GM03348 (cell line): Measurements from ENCODE around the gene SCAPER.
"Not testable (repeated sequence)": the region's sequence is repeated elsewhere in the genome, so short reads cannot be mapped to it uniquely, and the experiment has no call there.

ENCODE experiments used
- DNase-seq: peaks from one replicate; pipeline ENCODE4 v3.0.0; 2012; ENCODE audit warnings: low spot score

SCAPER gene

DNA sequence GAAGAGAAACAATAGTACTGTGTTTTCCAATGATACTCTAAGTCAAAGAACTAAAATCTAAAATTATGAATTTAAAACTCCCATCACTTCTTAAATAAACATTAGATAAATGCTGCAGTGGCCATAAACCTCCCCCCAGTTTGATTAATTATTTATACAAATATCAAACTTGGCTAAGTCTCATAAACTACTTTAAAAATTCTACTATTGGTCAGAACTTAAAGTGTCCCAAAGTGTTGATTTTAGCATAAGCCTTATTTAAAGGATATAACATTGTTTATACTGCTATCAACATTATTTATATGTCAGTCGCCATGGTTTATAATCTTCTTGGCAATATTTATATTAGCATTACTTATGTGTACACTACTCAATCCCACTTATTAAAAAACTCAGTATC is 132.4 kb downstream of the SCAPER start:
- no peak for DNase-seq

DNA sequence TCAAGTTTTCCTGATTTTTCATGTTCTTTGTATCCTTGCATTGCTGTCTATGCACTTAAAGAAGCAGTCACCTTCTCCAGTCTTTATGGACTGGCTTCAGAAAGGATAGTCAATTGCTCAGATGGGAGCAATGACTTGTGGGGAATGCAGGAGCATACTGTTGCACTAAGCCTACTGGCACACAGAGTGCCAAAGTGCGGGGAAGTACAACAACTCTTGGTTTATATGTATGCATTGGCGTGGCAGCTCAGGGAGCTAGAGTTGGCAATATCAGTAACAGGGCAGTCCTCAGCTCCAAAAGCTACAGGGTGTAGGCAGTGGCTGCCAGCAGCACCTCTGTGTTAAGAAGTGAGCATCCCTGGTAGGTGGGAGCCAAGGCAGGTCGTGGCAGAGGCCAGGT is 141.1 kb downstream of the SCAPER start:
- DNase-seq, result no peak

DNA sequence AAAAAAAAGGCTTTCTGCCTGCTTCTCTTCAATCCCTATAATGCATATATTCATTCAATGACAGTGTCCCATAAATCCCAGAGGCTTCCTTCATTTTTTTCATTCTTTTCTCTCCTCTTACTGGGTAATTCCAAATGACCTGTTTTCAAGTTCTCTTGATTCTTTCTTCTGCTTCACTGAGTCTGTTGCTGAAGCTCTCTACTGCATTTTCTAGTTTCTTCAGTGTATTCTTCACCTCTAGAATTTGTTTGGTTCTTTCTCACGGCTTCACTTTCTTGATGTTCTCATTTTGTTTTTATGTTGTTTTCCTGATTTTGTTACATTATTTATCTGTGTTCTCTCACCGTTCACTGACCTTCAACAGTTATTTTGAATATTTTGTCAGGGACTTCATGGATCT is 141.6 kb downstream of the SCAPER start:
- DNase-seq, result no peak

DNA sequence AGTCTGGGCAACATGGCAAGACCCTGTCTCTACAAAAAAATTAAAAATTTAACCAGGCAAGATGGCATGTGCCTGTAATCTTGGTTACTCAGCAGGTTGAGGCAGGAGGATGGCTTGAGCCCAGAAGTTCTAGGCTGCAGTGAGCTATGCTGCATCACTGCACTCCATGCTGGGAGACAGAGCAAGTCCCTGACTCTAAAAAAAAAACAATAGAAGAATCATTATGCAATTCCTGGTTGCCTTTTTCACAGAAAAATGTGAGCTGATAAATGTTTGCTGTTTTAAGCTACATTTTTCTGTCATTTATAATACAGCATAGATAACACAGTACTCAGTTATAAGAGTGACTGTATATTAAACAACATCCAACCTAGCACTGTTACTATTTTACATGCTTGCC is 148.8 kb downstream of the SCAPER start:
- no peak for DNase-seq

DNA sequence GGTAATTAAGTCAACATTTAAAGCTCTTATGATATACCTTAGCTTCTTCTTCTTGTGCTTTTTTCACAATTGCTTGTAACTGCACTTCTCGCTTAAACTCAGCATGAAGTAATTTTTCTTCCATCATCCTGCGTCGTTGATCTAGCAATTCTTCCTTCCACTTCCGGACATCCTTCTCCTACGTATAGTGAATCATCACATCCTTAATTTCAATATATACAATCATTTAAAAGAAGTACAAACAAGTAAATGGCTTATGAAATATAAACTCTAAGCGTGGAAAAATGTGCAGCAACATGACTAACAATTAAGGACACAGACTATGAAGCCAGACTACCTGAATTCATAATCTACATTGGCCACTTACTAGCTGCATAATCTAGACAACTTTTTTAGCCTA is 151.4 kb downstream of the SCAPER start:
- no peak for DNase-seq

DNA sequence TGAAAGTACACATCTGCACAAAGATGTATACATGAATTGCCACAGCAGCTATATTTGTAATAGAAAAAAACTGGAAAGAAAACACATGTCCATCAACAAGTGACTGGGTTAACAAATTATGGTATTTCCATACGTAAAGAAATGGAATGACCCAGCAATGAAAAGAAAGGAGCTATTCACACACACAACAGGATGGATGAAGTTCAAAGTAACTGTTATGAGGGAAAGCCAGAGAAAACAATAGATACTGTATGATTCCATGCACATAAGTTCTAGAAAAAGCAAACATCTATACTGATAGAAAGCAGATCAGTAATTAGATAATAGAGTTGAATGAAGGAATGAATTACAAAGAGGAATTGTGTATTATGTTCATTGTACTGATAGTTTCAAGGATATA is 152.0 kb downstream of the SCAPER start:
- DNase-seq, result no peak

DNA sequence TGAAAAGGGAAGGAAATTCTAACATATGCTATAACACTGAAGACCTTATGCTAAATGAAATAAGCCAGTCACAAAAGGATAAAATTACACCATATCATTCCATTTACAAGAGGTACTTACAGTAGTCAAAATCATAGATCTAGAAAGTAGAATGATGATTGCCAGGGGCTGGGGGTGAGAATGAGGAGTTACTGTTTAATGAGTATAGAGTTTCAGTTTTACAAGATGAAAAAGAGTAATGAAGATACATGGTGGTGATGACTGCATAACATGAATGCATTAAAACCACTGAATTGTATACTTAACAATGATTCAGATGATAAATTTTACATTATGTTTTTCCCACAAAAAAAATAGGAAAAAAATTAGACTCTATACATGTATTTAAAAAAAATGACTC is 152.6 kb downstream of the SCAPER start:
- no peak for DNase-seq

DNA sequence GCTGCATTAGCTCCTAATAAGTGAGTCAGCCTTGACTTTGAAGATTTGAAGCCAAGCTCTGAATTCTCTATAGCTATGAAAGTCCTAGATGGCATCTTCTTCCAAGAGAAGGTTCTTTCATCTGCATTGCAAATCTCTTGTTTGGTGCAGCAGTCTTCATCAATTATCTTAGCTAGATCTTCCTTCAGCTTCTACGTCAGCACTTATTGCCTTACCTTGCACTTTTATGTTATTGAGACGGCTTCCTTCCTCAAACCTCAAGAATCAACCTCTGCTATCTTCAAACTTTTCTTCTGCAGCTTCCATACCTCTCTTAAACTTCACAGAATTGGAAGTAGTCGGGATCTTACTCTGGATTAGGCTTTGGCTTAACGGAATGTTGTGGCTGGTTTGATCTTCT is 167.6 kb downstream of the SCAPER start:
- no peak for DNase-seq

DNA sequence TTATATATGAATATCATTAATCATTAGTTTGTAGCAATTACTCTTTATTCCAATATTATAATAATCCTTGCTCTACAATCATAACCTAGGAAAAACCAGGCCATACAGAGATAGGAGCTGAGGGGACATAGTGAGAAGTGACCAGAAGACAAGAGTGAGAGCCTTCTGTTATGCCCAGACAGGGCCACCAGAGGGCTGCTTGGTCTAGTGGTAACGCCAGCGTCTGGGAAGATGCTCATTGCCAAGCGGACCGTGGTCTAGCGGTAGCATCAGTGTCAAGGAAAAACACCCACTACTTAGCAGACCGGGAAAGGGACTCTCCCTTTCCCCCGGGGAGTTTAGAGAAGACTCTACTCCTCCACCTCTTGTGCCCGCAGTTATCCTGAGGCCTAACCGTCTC is 172.8 kb downstream of the SCAPER start:
- DNase-seq, result not testable (repeated sequence)

DNA sequence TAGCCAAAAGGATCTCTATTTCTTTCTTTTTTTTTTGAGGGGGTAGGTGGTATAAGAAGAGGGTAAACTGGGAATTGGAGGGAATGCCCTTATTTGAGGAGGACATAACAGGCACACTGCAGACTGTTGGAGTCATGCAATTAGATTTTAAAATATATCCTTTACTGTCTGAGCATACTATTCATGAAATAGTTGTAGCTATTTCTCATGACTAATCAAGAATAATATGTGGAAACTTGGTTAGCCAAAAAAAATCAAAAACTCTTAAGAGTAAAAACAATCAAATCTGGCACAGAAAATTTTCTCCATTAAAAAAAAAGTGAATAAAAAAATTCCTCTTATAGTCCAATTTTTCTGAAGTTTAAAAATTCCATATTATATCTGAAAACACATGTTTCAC is 174.9 kb downstream of the SCAPER start:
- DNase-seq, result peak; percentile 30

DNA sequence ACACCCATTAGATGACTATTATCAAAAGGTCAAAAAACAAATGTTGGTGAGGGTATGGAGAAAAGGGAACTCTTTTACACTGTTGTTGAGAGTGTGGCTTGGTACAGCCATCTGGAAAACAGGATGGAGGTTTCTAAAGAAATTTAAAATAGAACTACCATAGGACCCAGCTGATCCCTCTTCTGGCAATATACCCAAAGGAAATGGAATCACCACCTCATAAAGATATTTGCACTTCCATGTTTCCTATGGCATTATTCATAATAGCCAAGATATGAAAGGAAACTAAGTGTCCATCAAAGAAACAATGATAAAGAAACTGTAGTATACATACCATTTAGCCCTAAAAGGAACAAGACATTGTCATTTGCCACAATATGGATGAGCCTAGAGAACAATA is 186.3 kb downstream of the SCAPER start:
- no peak for DNase-seq

DNA sequence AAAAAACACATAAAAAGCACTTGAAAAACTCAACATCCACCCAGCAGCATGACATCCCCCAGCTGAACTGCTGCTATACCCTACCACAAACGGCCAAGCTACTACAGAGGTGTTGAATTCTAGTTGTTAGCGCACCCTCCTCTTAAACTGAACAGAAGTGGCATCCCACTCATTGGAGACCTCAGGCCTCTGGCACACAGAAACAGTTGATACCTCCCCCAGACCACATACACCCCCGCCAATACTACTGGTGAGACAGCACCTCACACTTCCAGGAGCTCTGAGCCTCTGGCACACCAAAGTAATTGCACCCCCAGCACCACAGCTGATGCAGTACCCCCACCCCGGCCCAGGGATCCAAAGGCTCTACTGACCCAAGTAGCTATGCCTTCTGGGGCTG is 190.2 kb downstream of the SCAPER start:
- no peak for DNase-seq

DNA sequence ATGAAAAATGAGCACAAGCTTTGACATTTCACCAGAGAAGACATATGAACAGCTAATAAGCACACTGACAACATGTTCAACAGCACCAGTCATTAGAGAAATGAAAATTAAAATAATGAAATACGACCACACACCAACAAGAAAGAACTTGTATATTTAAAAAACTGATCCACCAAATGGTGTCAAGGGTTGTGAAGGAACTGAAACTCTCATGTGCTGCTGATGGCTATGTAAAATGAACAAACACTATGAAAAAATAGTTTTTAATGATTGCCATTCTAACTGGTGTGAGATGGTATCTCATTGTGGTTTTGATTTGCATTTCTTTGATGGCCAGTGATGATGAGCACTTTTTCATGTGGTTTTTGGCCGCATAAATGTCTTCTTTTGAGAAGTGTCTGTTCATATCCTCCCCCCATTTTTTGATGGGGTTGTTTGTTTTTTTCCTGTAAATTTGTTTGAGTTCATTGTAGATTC is 193.8 kb downstream of the SCAPER start:
- DNase-seq, result no peak

DNA sequence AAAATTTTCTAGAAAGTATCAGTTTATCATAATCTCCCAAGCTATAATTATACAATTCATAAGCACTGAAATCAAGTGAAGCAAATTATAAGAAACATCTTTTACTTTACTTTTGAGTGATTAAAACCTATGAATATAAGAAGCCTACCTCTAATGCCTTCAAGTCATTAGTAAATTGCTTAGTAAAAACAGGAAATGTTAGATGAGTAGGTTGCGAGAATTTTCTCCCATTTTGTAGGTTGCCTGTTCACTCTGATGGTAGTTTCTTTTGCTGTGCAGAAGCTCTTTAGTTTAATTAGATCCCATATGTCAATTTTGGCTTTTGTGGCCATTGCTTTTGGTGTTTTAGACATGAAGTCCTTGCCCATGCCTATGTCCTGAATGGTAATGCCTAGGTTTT is 201.1 kb downstream of the SCAPER start:
- not testable (repeated sequence) for DNase-seq

DNA sequence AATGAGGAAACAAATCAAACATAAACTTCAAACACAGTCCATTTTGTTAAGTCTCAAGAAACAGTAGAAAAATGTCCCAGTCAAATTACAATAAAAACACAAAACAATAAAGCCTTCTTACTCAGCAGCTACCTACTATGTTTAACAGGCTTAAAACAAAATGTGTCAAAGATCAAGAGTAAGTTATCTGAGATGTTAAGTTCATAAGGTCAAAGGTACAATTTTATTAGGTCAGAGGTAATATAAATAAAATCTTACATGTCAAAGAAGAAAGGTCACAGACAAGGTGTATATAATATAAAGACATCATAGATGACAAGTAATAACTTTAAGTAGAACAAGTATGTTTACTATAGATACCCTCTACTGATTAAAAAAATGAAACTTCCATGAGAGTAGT is 208.3 kb downstream of the SCAPER start:
- no peak for DNase-seq

DNA sequence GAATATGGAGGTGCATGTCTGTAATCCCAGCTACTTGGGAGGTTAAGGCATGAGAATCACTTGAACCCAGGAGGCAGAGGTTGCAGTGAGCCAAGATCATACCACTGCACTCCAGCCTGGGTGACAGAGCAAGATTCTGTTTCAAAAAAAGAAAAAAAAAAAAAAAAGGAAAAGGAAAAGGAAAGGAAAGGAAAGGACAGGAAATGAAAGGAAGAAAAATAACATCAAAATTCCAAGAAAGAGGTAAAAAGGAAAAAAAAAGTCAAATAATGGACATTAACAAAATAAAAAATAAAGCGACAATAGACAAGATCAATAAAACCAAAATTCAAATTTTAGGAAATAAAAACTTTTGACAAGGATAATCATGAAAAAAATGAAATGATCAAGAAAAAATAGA is 212.6 kb downstream of the SCAPER start:
- not testable (repeated sequence) for DNase-seq

DNA sequence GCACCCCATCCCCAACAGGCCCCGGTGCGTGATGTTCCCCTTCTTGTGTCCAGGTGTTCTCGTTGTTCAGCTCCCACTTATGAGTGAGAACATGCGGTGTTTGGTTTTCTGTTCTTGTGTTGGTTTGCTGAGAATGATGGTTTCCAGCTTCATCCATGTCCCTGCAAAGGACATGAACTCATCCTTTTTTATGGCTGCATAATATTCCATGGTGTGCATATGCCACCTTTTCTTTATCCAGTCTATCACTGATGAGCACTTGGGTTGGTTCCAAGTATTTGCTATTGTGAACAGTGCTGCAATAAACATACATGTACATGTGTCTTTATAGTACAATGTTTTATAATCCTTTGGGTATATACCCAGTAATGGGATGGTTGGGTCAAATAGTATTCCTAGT is 217.5 kb downstream of the SCAPER start:
- not testable (repeated sequence) for DNase-seq

DNA sequence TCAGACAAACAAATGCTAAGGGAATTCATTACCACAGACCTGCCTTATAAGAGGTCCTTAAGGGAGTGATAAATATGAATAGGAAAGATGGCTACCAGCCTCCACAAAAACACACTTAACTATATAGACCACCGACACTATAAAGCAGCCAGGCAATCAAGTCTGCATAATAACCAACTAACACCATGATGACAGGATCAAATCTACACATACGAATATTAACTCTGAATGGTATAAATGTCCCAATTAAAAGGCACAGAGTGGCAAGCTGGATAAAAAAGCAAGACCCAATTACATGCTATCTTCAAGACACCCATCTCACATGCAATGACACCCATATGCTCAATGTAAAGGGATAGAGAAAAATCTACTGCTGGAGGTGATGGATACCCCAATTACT is 221.1 kb downstream of the SCAPER start:
- DNase-seq, result no peak

DNA sequence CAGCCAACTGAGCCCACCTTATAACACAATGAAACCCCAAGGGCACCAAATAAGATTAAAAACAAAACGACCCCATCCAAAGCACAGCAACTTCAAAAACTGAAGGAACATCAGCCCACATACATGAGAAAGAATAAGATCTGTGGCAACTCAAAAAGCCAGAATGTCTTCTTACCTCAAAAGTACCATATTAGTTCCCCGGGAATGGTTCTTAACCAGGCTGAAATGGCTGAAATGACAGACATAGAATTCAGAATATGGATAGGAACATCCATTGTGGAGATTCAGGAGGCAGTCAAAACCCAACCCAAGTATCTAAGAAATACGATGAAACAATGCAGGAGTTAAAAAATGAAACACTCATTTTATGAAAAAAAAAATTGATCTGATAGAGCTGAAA is 222.3 kb downstream of the SCAPER start:
- DNase-seq, result no peak

DNA sequence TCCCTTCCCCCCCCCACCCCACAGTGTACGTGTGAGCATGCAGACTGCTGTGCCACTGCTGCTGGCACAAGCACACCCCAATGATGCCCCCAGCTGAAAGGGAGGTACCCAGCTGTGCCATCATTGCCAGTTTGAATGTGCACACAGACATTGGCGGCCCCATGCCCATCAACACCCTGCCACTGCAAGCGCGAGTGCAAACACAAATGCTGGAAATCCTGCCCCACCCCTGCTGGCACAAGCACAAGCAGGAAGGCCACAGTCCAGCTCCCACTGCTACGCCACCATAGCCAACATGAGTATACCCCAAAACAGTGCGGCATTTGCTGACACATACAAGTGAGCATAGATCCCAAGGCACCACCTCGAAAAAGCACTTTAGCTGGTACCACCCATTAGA is 222.9 kb downstream of the SCAPER start:
- no peak for DNase-seq

DNA sequence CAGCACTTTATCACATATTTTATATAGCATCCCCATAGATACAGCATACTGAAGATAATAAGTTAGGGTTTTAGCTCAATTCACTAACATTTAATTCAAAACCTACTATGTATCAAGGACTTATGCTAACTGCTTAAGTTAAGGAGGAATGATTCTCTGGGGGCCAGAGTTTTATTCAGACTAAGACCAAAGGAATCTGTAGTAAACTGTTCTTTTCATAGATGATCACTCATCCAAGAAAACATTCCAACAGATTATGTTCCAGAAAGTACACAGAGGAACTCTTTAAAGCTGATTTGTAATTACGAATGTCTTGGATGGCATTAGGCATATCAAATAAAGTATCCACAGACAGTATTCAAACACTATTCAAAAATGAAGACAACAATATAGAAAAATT is 226.4 kb downstream of the SCAPER start:
- DNase-seq, result peak; percentile 7

DNA sequence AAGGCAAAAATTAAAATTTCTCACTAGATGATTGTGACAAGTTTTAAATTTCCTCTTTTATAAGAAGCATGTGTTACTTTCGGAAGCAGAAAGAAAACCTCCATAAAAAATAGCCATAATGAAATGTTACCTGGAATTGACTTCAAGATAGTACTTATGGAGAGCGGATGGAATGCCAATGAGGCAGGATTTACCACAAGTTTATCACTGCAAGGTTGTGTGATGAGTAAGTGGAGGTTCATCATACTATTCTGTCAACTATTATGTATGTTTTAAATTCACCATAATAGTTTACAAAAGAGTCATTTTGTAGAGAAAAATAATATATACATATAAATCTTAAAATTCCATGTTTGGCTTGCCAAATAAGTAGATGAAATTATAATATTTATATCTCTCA is 230.3 kb downstream of the SCAPER start:
- DNase-seq, result no peak

DNA sequence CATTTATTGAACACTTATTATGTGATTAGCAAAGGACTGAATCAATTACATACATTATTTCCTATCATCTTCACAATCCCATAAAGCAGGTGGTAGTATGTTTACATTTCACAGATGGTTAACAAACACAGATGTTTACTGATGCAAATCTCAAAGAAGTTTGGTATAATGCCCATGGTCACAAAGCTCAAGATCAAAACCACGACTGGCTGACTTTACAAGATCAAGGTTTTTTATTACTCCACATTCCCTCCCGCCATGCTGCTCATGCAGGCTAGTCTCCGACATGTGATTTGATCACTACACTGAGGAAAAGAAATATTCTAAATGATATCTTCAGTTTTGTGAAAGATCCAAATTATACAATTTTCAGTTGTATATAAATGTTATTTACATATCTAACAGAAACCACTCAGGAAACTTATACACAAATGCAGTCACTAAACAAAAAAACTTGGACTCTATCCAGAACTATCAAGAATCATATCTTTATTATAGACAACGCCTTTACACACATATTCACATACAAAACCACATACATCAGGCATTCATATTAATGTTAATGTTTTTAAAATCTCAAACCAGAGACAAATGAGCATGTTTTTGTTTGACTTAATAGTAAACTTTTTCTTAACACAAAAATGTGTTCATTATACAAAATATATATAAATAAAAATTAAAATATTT is 235.5 kb downstream of the SCAPER start:
- DNase-seq, result no peak

DNA sequence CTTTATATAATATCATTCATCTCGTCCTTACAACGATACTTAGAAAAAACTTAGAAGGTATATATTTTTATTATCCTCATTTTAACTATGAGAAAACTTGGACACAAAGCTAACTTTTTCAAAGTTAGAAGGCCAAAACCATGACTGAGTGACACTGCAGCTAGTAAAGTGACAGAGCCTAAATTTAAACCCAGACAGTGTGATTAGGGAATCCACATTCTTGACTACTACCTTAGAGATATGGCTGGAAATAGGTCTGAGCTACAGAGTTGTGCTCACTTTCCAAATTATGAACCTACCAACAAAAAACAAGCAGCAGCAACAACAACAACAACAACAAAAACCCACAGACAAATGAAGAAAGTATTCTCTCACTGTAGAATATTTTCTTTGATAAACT is 236.2 kb downstream of the SCAPER start:
- no peak for DNase-seq
